ENCODE measurements around the gene ZKSCAN4. TPM values are rescaled to one million over a fixed set of nuclear protein-coding genes. Genes with fewer than 3 reads are reported as not detected.

ZKSCAN4 gene
- total RNA-seq, 2 donors from 2014 or later = 7.3 to 8.2 TPM

DNA sequence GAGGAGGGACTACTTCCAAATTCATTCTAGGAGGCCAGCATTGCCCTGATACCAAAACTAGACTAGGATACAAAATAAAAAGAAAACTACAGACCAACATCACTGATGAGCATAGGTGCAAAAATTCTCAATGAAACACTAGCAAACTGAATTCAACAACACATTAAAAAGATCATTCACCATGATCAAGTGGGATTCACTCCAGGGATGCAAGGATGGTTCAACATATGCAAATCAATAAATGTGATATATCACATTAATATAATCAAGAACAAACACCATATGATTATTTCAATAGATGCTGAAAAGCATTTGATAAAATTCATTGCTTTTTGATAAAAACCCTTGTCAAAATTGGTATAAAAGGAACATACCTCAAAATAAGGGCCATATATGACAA, 39.5 kb upstream of the ZKSCAN4 start:
- Histone ChIP-seq H3K9ac (ENCODE audit: extremely low read depth, low read length, poor library complexity, severe bottlenecking) (no peak overlapping the region), H3K4me3 (ENCODE audit: low read length) (no peak overlapping the region), H3K9me3 (ENCODE audit: control insufficient read depth, low read length) (peaks cover 13% of the 10 kb centered on the region), H3K27me3 (ENCODE audit: control insufficient read depth, insufficient read depth, low read length, poor library complexity, severe bottlenecking) (no peaks in the 10 kb centered on the region), H3K4me1 (ENCODE audit: control insufficient read depth, insufficient read depth, low read length) (peaks cover 3% of the 10 kb centered on the region), H3K36me3 (ENCODE audit: control insufficient read depth, insufficient read depth, low read length) (peaks cover 37% of the 10 kb centered on the region), H3K27ac (ENCODE audit: low read depth, low read length) (no peak overlapping the region)
- no peak overlapping the region for H3K4me3 Mint-ChIP-seq
- no peaks in the 10 kb centered on the region for H3K4me1 Mint-ChIP-seq
- TF ChIP-seq, protein P1, sequence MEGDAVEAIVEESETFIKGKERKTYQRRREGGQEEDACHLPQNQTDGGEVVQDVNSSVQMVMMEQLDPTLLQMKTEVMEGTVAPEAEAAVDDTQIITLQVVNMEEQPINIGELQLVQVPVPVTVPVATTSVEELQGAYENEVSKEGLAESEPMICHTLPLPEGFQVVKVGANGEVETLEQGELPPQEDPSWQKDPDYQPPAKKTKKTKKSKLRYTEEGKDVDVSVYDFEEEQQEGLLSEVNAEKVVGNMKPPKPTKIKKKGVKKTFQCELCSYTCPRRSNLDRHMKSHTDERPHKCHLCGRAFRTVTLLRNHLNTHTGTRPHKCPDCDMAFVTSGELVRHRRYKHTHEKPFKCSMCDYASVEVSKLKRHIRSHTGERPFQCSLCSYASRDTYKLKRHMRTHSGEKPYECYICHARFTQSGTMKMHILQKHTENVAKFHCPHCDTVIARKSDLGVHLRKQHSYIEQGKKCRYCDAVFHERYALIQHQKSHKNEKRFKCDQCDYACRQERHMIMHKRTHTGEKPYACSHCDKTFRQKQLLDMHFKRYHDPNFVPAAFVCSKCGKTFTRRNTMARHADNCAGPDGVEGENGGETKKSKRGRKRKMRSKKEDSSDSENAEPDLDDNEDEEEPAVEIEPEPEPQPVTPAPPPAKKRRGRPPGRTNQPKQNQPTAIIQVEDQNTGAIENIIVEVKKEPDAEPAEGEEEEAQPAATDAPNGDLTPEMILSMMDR (conservative IDR thresholded peaks at IDR 0.05) = no peak
- no peak for DNase-seq
- peaks cover 14% of the 10 kb centered on the region for H3K9me3 Mint-ChIP-seq
- no peak overlapping the region for H3K27ac Mint-ChIP-seq
- H3K27me3 Mint-ChIP-seq (ENCODE audit: insufficient read depth) = no peaks in the 10 kb centered on the region
- peaks cover 53% of the 10 kb centered on the region for H3K36me3 Mint-ChIP-seq (ENCODE audit: low read depth)

DNA sequence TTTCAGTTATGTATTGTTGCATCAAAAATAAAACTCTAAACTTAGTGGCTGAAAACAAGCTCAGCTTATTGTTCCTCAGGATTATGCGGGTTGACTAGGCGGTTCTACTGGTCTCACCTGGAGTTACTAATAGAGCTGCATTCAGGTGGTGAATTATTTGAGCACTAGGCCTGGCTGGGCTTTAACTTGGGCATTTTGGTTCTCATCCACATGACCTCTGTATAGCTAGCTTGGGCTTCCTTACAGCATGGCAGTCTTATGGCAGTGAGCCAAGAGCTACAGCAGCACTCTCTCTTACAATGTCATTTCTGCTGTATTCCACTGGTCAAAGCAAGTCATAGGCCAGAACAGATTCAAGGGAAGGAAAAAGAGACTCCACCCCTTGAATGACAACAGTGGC, 30.9 kb upstream of the ZKSCAN4 start:
- TF ChIP-seq, protein P1 (conservative IDR thresholded peaks at IDR 0.05) = no peak
- WGBS, 2 experiments (ENCODE audit: insufficient coverage in 1 of 2, insufficient read length in 1 of 2) = 94 to 95% methylated on average over 2 of the region's 2 CpGs
- H3K4me3 ChIP-seq (ENCODE audit: low read length) = peak overlapping the region; percentile 99

DNA sequence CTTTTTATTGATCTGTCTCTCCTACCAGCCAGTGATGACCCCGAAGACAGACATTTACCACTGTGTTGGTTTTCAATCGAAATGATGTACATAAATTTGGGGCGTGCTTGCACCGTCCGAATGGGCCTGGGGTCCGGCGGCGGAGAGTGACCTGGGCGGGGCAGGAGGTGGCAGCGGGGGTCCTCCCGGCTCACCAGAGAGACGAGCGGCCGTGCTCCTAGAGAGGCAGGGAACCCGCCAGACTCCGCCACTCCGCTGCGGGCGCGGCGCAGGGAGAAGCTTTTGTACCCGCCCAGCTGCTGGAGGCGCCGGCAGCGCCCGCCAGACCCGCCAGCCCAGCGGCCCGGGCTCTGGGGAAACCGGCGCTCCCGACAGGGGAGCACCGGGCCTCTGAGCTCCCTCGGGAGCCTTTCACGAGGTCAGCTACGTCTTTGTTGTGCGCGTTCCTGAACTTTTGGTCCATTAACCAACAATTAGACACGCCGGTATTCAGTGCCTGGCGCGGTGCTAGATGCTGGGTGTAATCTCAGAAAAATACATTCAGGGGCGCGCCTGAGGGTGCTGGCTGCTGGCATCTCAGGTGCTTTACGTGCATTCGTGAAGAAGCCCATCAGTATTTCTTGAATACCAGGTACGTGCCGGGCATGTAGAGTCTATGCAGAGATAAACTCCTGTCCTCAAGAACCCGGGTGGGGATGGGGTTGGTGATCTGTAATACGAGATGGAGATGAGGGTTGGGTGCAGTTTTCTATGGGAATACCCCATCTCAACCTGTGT, 29.4 kb upstream of the ZKSCAN4 start, which contains the start of gene PGBD1:
PGBD1 (plus strand) TSS at position 285 of the 777 bp plus-strand sequence. CDS start 2,242 bp downstream, outside the sequence.
- DNase-seq = peak; percentile 93
- Histone ChIP-seq H3K9ac (ENCODE audit: extremely low read depth, low read length, poor library complexity, severe bottlenecking) (peak within 1 kb of the TSS; percentile 69), H3K36me3 (ENCODE audit: control insufficient read depth, insufficient read depth, low read length) (peaks cover 33% of the 10 kb centered on the region), H3K4me1 (ENCODE audit: control insufficient read depth, insufficient read depth, low read length) (no peaks in the 10 kb centered on the region), H3K4me3 (ENCODE audit: low read length) (peak within 1 kb of the TSS; percentile 99), H3K27ac (ENCODE audit: low read depth, low read length) (no peak within 1 kb of the TSS), H3K27me3 (ENCODE audit: control insufficient read depth, insufficient read depth, low read length, poor library complexity, severe bottlenecking) (peaks cover 14% of the 10 kb centered on the region), H3K9me3 (ENCODE audit: control insufficient read depth, low read length) (no peaks in the 10 kb centered on the region)
- Mint-ChIP-seq H3K9me3 (no peaks in the 10 kb centered on the region), H3K4me3 (peak within 1 kb of the TSS; percentile 86), H3K36me3 (ENCODE audit: low read depth) (peaks cover 39% of the 10 kb centered on the region), H3K4me1 (peaks cover 12% of the 10 kb centered on the region), H3K27ac (peak within 1 kb of the TSS; percentile 19), H3K27me3 (ENCODE audit: insufficient read depth) (peaks cover 2% of the 10 kb centered on the region)
- WGBS, 2 experiments (ENCODE audit: insufficient coverage in 1 of 2, insufficient read length in 1 of 2) = 0 to 1% methylated on average over 12 to 50 of the region's 50 CpGs
- TF ChIP-seq, protein P1 (conservative IDR thresholded peaks at IDR 0.05) = no peak

More for the DNA sequence above, 30.9 kb upstream of the ZKSCAN4 start:
- Mint-ChIP-seq H3K36me3 (ENCODE audit: low read depth) (peaks cover 39% of the 10 kb centered on the region), H3K4me1 (peaks cover 12% of the 10 kb centered on the region), H3K27ac (no peak overlapping the region), H3K9me3 (no peaks in the 10 kb centered on the region), H3K4me3 (peak overlapping the region; percentile 86), H3K27me3 (ENCODE audit: insufficient read depth) (peaks cover 2% of the 10 kb centered on the region)
- peaks cover 38% of the 10 kb centered on the region for H3K36me3 ChIP-seq (ENCODE audit: control insufficient read depth, insufficient read depth, low read length)
- H3K27me3 ChIP-seq (ENCODE audit: control insufficient read depth, insufficient read depth, low read length, poor library complexity, severe bottlenecking) = peaks cover 9% of the 10 kb centered on the region
- no peak overlapping the region for H3K27ac ChIP-seq (ENCODE audit: low read depth, low read length)
- no peak overlapping the region for H3K9ac ChIP-seq (ENCODE audit: extremely low read depth, low read length, poor library complexity, severe bottlenecking)
- no peaks in the 10 kb centered on the region for H3K9me3 ChIP-seq (ENCODE audit: control insufficient read depth, low read length)
- no peak for DNase-seq
- H3K4me1 ChIP-seq (ENCODE audit: control insufficient read depth, insufficient read depth, low read length) = no peaks in the 10 kb centered on the region

All from endodermal cell (in vitro differentiated cells).